HepG2 (cell line): ENCODE results near the gene JPT1. TPM values are rescaled to one million over a fixed set of nuclear protein-coding genes. Genes with fewer than 3 reads are reported as not detected.

Experiments
- ATF7 ChIP-seq, 2 experiments: fragments of 450-650 bp in 1 of 2; sonication (generic) in 1 of 2; formaldehyde crosslinking in 1 of 2; IDR thresholded peaks; 2 replicates each; pipeline versions ENCODE4 v1.4.0 to v1.6.1; 2016 to 2020; ENCODE audit warnings: antibody characterized with exemption in 1 of 2, mild to moderate bottlenecking in 1 of 2, missing genetic modification reagents in 1 of 2
- EHMT2 ChIP-seq: fragments of 200-600 bp; sonication (generic); IDR thresholded peaks from 2 replicates; pipeline ENCODE4 v1.7.0; 2017; ENCODE audit warnings: antibody characterized with exemption, low read depth, low read length, borderline replicate concordance
- ETV6 ChIP-seq: sonication (generic); formaldehyde crosslinking; conservative IDR thresholded peaks from 2 replicates; pipeline ENCODE4 v1.4.0; 2020; ENCODE audit warnings: missing genetic modification reagents
- KMT2B ChIP-seq: IDR thresholded peaks from 2 replicates; pipeline ENCODE4 v1.6.1; 2016; ENCODE audit warnings: missing genetic modification reagents, missing compliant biosample characterization
- RARA ChIP-seq: IDR thresholded peaks from 2 replicates; pipeline ENCODE4 v1.6.1; 2016; ENCODE audit warnings: missing genetic modification reagents, missing compliant biosample characterization
- SATB2 ChIP-seq: sonication (generic); formaldehyde crosslinking; IDR thresholded peaks from 2 replicates; pipeline ENCODE4 v1.5.0; 2020; ENCODE audit warnings: missing genetic modification reagents
- SP4 ChIP-seq: sonication (generic); formaldehyde crosslinking; IDR thresholded peaks from 2 replicates; pipeline ENCODE4 v1.8.1; 2023; ENCODE audit warnings: mild to moderate bottlenecking, missing genetic modification reagents
- TEAD3 ChIP-seq: optimal IDR thresholded peaks from 2 replicates; pipeline ENCODE3; 2016; ENCODE audit warnings: borderline replicate concordance
- ZNF207 ChIP-seq: fragments of 450-650 bp; IDR thresholded peaks from 2 replicates; pipeline ENCODE4 v1.6.1; 2016; ENCODE audit warnings: antibody characterized with exemption, borderline replicate concordance
- ZNF253 ChIP-seq: sonication (generic); formaldehyde crosslinking; IDR thresholded peaks from 2 replicates; pipeline ENCODE4 v1.8.0; 2022; ENCODE audit warnings: mild to moderate bottlenecking, missing genetic modification reagents, borderline replicate concordance
- ZNF34 ChIP-seq: sonication (generic); formaldehyde crosslinking; IDR thresholded peaks from 2 replicates; pipeline ENCODE4 v1.4.0; 2020; ENCODE audit warnings: mild to moderate bottlenecking, missing genetic modification reagents, borderline replicate concordance
- polyA plus RNA-seq, 8 experiments: library from polyadenylated mRNA; depleted of rRNA in 3 of 8; stranded (reverse) in 7 of 8; unstranded in 1 of 8; fragments of >200 nt; fragmentation: Illumina TruSeq in 4 of 8; extraction: Trizol in 4 of 8; gene quantifications; 2 replicates each; pipeline versions ENCODE4 v1.2.1 to v1.2.3, GENCODE V29; 2011 to 2016; ENCODE audit warnings: low read depth in 4 of 8, missing spikeins in 1 of 8, mixed read lengths in 1 of 8; ENCODE audit not compliant: insufficient read depth in 1 of 8
- total RNA-seq, 5 experiments: library from RNA; depleted of rRNA; stranded (reverse); fragments of >200 nt; fragmentation: Illumina TruSeq; extraction: Trizol; gene quantifications; 2 replicates each; pipeline ENCODE4 v1.2.3, GENCODE V29; 2016; ENCODE audit warnings: low read depth in 1 of 5
- TF ChIP-seq, protein P1 (sequence below): sonication (generic); formaldehyde crosslinking; IDR thresholded peaks from 2 replicates; pipeline ENCODE4 v1.4.0; 2020; ENCODE audit warnings: missing genetic modification reagents
- TF ChIP-seq, protein P2 (sequence below): sonication (generic); formaldehyde crosslinking; IDR thresholded peaks from 2 replicates; pipeline ENCODE4 v1.4.0; 2020; ENCODE audit warnings: mild to moderate bottlenecking, missing genetic modification reagents
- TF ChIP-seq, protein P3 (sequence below): IDR thresholded peaks from 2 replicates; pipeline ENCODE4 v1.6.1; 2016; ENCODE audit warnings: low read depth
- TF ChIP-seq, protein P4 (sequence below): sonication (generic); formaldehyde crosslinking; conservative IDR thresholded peaks from 2 replicates; pipeline ENCODE4 v1.4.0; 2020; ENCODE audit warnings: missing genetic modification reagents
- TF ChIP-seq, protein P5 (sequence below): sonication (generic); formaldehyde crosslinking; IDR thresholded peaks from 2 replicates; pipeline ENCODE4 v1.4.0; 2020; ENCODE audit warnings: missing genetic modification reagents, borderline replicate concordance

JPT1 gene
- total and polyA plus RNA-seq, 2 of the 13 experiments (the other 11 are each of a cell fraction or from before 2014, with no cell fraction given) = 43.3 to 256 TPM

DNA sequence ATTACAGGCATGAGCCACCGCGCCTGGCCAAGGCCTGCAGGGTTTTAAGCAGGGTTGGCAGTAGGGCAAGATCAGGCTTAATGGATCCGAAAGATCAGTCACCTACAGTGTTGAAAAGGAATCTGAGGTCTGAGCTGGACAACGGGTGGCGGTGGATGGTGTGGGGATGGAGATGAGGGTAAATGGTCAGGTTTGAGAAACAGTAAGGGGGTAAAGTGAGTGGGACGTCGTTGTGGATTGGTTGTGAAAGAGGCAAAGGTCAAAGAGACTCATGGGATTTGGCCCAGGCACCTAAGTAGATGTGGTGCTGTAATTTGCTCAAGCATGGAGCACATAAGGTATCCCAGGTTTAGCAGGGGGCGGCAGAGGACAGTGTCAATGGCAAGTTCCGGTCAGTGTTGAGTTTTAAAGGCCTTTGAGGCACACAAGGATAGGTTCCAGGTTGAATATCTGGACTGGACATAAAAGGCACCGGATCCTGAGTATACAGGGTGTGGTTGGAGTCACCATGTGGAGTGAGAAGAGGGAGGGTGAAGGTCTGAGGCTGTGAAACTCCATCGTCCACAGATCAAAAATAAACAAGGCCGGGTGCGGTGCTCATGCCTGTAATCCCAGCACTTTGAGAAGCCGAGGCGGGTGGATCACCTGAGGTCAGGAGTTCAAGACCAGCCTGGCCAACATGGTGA lies 67.7 kb downstream of the JPT1 start (continued):
- TF ChIP-seq, protein P1, sequence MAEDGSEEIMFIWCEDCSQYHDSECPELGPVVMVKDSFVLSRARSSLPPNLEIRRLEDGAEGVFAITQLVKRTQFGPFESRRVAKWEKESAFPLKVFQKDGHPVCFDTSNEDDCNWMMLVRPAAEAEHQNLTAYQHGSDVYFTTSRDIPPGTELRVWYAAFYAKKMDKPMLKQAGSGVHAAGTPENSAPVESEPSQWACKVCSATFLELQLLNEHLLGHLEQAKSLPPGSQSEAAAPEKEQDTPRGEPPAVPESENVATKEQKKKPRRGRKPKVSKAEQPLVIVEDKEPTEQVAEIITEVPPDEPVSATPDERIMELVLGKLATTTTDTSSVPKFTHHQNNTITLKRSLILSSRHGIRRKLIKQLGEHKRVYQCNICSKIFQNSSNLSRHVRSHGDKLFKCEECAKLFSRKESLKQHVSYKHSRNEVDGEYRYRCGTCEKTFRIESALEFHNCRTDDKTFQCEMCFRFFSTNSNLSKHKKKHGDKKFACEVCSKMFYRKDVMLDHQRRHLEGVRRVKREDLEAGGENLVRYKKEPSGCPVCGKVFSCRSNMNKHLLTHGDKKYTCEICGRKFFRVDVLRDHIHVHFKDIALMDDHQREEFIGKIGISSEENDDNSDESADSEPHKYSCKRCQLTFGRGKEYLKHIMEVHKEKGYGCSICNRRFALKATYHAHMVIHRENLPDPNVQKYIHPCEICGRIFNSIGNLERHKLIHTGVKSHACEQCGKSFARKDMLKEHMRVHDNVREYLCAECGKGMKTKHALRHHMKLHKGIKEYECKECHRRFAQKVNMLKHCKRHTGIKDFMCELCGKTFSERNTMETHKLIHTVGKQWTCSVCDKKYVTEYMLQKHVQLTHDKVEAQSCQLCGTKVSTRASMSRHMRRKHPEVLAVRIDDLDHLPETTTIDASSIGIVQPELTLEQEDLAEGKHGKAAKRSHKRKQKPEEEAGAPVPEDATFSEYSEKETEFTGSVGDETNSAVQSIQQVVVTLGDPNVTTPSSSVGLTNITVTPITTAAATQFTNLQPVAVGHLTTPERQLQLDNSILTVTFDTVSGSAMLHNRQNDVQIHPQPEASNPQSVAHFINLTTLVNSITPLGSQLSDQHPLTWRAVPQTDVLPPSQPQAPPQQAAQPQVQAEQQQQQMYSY (CRISPR knock-in tag) = peak; percentile 78
- TF ChIP-seq, protein P2, sequence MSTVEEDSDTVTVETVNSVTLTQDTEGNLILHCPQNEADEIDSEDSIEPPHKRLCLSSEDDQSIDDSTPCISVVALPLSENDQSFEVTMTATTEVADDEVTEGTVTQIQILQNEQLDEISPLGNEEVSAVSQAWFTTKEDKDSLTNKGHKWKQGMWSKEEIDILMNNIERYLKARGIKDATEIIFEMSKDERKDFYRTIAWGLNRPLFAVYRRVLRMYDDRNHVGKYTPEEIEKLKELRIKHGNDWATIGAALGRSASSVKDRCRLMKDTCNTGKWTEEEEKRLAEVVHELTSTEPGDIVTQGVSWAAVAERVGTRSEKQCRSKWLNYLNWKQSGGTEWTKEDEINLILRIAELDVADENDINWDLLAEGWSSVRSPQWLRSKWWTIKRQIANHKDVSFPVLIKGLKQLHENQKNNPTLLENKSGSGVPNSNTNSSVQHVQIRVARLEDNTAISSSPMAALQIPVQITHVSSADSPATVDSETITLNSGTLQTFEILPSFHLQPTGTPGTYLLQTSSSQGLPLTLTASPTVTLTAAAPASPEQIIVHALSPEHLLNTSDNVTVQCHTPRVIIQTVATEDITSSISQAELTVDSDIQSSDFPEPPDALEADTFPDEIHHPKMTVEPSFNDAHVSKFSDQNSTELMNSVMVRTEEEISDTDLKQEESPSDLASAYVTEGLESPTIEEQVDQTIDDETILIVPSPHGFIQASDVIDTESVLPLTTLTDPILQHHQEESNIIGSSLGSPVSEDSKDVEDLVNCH (CRISPR knock-in tag) = no peak
- TF ChIP-seq ZNF253 (CRISPR knock-in tag) (no peak), KMT2B (CRISPR knock-in tag) (no peak), EHMT2 (no peak), ETV6 (CRISPR knock-in tag) (0 out of 2 replicates have a peak, but pooled peaks have one; percentile 18), SATB2 (0 out of 2 replicates have a peak, but pooled peaks have one; percentile 57), RARA (peak; percentile 92), SP4 (CRISPR knock-in tag) (0 out of 2 replicates have a peak, but pooled peaks have one; percentile 48), TEAD3 (CRISPR knock-in tag) (peak; percentile 39), ZNF207 (no peak), ATF7 (IDR thresholded peaks at IDR 0.05) (peak; percentile 8; the same call in 1 of the 2 replicates), ATF7 (CRISPR knock-in tag; IDR thresholded peaks at IDR 0.05) (no peak; the same call in 1 of the 2 replicates), ZNF34 (CRISPR knock-in tag) (0 out of 2 replicates have a peak, but pooled peaks have one; percentile 55)
- TF ChIP-seq, protein P3, sequence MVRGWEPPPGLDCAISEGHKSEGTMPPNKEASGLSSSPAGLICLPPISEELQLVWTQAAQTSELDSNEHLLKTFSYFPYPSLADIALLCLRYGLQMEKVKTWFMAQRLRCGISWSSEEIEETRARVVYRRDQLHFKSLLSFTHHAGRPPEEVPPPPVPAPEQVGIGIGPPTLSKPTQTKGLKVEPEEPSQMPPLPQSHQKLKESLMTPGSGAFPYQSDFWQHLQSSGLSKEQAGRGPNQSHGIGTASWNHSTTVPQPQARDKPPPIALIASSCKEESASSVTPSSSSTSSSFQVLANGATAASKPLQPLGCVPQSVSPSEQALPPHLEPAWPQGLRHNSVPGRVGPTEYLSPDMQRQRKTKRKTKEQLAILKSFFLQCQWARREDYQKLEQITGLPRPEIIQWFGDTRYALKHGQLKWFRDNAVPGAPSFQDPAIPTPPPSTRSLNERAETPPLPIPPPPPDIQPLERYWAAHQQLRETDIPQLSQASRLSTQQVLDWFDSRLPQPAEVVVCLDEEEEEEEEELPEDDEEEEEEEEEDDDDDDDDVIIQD (CRISPR knock-in tag) = peak; percentile 47; the same call in 1 of the 2 replicates
- TF ChIP-seq, protein P4, sequence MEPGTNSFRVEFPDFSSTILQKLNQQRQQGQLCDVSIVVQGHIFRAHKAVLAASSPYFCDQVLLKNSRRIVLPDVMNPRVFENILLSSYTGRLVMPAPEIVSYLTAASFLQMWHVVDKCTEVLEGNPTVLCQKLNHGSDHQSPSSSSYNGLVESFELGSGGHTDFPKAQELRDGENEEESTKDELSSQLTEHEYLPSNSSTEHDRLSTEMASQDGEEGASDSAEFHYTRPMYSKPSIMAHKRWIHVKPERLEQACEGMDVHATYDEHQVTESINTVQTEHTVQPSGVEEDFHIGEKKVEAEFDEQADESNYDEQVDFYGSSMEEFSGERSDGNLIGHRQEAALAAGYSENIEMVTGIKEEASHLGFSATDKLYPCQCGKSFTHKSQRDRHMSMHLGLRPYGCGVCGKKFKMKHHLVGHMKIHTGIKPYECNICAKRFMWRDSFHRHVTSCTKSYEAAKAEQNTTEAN (CRISPR knock-in tag) = peak; percentile 78; the same call in 1 of the 2 replicates
- TF ChIP-seq, protein P5, sequence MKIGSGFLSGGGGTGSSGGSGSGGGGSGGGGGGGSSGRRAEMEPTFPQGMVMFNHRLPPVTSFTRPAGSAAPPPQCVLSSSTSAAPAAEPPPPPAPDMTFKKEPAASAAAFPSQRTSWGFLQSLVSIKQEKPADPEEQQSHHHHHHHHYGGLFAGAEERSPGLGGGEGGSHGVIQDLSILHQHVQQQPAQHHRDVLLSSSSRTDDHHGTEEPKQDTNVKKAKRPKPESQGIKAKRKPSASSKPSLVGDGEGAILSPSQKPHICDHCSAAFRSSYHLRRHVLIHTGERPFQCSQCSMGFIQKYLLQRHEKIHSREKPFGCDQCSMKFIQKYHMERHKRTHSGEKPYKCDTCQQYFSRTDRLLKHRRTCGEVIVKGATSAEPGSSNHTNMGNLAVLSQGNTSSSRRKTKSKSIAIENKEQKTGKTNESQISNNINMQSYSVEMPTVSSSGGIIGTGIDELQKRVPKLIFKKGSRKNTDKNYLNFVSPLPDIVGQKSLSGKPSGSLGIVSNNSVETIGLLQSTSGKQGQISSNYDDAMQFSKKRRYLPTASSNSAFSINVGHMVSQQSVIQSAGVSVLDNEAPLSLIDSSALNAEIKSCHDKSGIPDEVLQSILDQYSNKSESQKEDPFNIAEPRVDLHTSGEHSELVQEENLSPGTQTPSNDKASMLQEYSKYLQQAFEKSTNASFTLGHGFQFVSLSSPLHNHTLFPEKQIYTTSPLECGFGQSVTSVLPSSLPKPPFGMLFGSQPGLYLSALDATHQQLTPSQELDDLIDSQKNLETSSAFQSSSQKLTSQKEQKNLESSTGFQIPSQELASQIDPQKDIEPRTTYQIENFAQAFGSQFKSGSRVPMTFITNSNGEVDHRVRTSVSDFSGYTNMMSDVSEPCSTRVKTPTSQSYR = no peak
